Mucosa of stomach (tissue), 1 donor: Measurements from ENCODE around the gene SMIM31.

Experiments
- H3K27me3 ChIP-seq: one replicate; pipeline ENCODE4 v1.7.0; 2013; ENCODE audit warnings: mild to moderate bottlenecking, low read length; ENCODE audit not compliant: control insufficient read depth, insufficient read depth
- H3K36me3 ChIP-seq: one replicate; pipeline ENCODE4 v1.7.0; 2013; ENCODE audit warnings: low read length; ENCODE audit not compliant: control insufficient read depth, insufficient read depth
- H3K4me1 ChIP-seq: one replicate; pipeline ENCODE4 v1.7.0; 2013; ENCODE audit warnings: mild to moderate bottlenecking, low read length; ENCODE audit not compliant: control insufficient read depth, insufficient read depth
- H3K4me3 ChIP-seq: one replicate; pipeline ENCODE4 v1.7.0; 2013; ENCODE audit warnings: low read length
- H3K9ac ChIP-seq: one replicate; pipeline ENCODE4 v1.7.0; 2013; ENCODE audit warnings: mild to moderate bottlenecking, low read length, moderate library complexity
- H3K9me3 ChIP-seq: one replicate; pipeline ENCODE4 v1.7.0; 2013; ENCODE audit warnings: mild to moderate bottlenecking, low read length, moderate library complexity; ENCODE audit not compliant: control insufficient read depth
- donor health status: Pancreatic carcinoma.

SMIM31 gene

DNA sequence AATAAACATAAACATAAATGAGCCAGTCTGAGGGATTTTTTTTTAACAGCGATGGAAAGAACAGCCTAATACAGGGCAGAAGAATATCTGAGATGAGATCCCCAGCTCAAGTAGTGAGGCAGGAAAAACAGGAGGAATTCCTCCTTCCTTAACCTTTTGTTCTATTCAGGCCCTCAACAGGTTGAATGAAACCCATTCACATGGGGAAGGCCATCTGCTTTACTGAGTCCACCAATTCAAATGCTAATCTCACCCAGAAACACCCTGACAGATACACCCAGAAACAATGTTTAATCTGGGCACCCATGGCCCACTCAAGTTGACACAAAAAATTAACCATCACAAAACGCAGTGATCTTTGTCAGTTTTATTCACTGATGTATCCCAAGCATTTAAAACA is 45.5 kb downstream of the SMIM31 start:
- Histone ChIP-seq H3K36me3 (no peaks in the 10 kb centered on the region), H3K9me3 (no peaks in the 10 kb centered on the region), H3K9ac (no peak overlapping the region), H3K4me1 (no peaks in the 10 kb centered on the region), H3K4me3 (no peak overlapping the region), H3K27me3 (no peaks in the 10 kb centered on the region)

DNA sequence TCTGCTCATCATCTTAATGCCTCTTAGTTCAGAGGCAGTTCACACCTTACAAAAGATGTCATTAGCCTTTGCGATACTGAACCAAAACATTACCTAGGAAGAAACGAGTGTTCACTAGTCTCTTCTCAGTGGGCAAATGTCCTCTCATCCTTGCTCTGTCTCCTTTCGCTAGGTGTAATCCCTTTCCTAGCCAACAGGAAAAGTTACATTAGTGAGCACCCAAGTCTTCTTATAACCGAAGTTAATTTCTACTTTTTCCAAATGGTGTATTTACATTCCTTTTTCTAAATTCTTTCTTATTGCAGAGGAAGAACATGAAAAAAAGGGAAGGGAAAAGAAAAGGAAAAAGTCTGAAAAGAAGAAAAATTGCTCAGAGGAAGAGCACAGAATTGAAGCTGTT is 46.9 kb downstream of the SMIM31 start:
- H3K4me3 ChIP-seq = no peak overlapping the region
- no peaks in the 10 kb centered on the region for H3K27me3 ChIP-seq
- no peaks in the 10 kb centered on the region for H3K9me3 ChIP-seq
- no peaks in the 10 kb centered on the region for H3K4me1 ChIP-seq
- no peak overlapping the region for H3K9ac ChIP-seq
- H3K36me3 ChIP-seq = no peaks in the 10 kb centered on the region

DNA sequence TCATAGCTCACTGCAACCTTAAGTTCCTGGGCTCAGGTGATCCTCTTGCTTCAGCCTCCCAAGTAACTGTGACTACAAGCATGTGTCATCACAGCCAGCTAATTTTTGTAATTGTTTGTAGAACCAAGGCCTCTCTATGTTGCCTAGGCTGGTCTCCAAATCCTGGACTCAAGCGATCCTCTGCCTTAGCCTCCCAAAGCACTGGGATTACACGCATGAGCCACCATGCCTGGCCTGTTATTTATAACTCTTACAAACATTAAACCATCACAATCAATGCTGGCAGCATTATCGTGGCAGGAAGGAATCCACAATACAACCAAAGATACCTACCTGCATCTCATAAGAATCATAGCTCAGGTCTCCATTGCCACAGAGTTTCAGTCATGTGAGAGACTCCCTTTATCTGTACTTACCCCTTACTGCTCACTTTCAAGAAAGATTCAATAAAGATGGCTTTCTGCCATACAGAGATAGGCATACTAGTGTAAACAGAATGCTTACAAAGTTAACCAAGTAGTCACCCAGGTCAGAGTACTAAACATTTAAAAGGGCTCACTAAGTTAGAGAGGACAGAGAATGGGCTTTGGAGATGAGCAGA is 48.5 kb downstream of the SMIM31 start:
- Histone ChIP-seq H3K9ac (no peak overlapping the region), H3K4me1 (no peaks in the 10 kb centered on the region), H3K27me3 (no peaks in the 10 kb centered on the region)

DNA sequence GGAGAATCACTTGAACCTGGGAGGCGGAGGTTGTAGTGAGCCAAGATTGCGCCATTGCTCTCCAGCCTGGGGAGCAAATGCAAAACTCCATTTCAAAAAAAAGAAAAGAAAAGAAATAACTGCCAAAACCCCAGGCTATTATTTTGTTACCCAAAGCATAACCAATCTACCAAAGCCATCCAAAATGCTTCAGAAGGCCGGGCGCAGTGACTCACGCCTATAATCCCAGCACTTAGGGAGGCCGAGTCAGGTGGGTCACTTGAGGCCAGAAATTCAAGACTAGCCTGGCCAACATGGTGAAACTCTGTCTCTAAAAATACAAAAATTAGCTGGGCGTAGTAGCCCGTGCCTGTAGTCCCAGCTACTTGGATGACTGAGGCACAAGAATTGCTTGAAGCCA is 49.8 kb downstream of the SMIM31 start:
- Histone ChIP-seq H3K36me3 (no peaks in the 10 kb centered on the region), H3K27me3 (no peaks in the 10 kb centered on the region), H3K9me3 (no peaks in the 10 kb centered on the region), H3K4me1 (no peaks in the 10 kb centered on the region), H3K9ac (no peak overlapping the region), H3K4me3 (no peak overlapping the region)

More for the DNA sequence above, 48.5 kb downstream of the SMIM31 start:
- no peak overlapping the region for H3K4me3 ChIP-seq
- H3K36me3 ChIP-seq = no peaks in the 10 kb centered on the region
- no peaks in the 10 kb centered on the region for H3K9me3 ChIP-seq

DNA sequence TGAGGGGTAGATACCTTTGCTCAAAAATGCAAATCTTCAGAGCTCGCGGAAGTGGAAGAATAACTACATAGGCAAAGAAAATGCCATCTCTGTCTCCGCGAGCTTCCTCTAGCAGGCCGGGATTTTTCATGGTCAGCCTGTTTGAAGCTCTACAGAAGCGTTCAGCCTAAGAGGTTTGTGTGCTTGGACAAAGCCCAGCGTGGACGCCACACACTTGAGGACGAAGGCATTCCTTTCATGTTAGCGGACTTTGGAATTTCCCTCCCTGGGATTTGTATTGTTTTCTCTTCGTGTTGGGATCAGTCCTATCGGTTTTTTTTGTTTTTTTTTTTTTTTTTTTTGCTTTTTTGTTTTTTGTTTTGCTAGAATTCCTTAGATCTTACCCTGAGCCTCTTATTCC is 53.7 kb downstream of the SMIM31 start:
- H3K9me3 ChIP-seq = no peaks in the 10 kb centered on the region
- no peaks in the 10 kb centered on the region for H3K36me3 ChIP-seq
- no peak overlapping the region for H3K4me3 ChIP-seq
- no peaks in the 10 kb centered on the region for H3K4me1 ChIP-seq
- no peak overlapping the region for H3K9ac ChIP-seq
- no peaks in the 10 kb centered on the region for H3K27me3 ChIP-seq

DNA sequence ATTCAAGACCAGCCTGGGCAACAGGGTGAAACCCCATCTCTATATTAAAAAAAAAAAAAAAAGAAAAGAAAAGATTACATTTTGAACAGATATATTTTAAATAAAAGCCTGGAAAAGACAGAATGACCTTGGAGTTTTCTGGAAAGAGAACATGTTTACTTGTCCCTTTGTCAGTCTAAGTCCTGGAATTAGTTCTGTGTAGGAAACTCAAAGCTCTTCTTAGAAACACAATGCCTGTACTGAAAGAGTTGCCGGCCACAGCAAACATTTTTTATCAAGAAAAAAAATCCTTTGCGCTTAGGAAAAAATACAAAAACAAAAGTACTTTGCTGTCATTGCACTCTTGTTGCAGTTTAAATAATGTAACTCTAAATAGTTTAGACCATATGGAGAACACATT is 59.6 kb downstream of the SMIM31 start:
- Histone ChIP-seq H3K4me3 (no peak overlapping the region), H3K9me3 (no peaks in the 10 kb centered on the region), H3K36me3 (no peaks in the 10 kb centered on the region), H3K4me1 (no peaks in the 10 kb centered on the region), H3K27me3 (no peaks in the 10 kb centered on the region), H3K9ac (no peak overlapping the region)

DNA sequence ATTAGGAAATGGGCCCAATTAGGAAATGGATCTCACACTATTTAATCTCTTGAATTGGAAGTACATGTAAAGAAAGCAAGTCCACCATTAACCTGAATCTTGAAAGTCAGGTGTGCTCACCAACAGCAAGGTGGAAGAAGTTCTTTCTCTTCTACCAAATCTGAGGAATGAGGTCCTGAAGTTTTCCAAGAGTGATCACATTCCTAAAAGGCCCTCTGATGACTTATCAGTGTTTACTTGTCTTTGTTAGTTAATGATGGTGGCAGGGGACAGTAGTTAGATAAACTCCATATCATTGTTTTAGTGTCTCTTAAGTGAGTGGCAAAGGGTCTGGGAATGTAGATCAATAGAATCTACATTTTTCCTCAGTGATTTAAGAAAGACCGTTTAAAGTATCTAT is 61.8 kb downstream of the SMIM31 start:
- H3K27me3 ChIP-seq = no peaks in the 10 kb centered on the region

DNA sequence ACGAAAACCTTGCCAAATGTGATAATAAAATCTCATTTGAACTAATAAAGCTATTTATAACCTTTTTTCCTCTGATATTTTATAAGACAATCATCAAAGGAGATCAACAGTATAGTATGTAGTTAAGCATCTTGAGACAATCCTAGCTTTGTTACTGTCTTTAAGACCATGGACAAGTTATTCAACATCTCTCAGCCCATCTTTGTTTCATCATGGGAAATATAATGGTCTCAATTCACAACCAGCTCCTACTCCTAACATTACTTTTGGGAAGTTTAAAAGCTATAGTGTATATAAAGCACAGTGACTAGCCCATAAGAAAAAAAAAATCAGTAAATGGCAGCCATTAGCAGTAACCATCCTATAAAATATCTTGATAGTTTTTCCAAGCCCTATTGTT is 65.4 kb downstream of the SMIM31 start:
- no peaks in the 10 kb centered on the region for H3K4me1 ChIP-seq
- no peaks in the 10 kb centered on the region for H3K27me3 ChIP-seq
- no peaks in the 10 kb centered on the region for H3K36me3 ChIP-seq
- H3K9me3 ChIP-seq = no peaks in the 10 kb centered on the region
- no peak overlapping the region for H3K9ac ChIP-seq
- H3K4me3 ChIP-seq = no peak overlapping the region

More for the DNA sequence above, 61.8 kb downstream of the SMIM31 start:
- Histone ChIP-seq H3K36me3 (no peaks in the 10 kb centered on the region), H3K9me3 (no peaks in the 10 kb centered on the region), H3K9ac (no peak overlapping the region), H3K4me3 (no peak overlapping the region), H3K4me1 (no peaks in the 10 kb centered on the region)

DNA sequence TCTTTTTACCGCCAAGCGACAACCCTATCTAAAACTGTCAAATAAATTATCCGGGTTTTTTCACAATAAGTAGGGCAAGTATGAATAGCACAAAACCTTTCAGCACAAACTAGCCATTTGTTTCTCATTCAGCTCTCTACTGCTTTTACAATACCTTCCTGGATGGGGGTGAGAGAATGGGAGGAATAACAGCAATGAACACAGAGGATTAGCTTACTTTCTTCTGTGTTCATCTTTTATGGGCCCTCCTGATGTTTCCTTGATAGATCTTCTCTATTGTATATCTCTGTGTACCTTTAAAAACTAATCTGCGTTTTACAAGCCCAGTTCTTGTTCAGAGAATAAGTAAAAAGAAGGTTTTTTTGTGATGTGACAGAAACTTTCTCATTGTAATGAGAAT is 67.8 kb downstream of the SMIM31 start:
- no peaks in the 10 kb centered on the region for H3K27me3 ChIP-seq

DNA sequence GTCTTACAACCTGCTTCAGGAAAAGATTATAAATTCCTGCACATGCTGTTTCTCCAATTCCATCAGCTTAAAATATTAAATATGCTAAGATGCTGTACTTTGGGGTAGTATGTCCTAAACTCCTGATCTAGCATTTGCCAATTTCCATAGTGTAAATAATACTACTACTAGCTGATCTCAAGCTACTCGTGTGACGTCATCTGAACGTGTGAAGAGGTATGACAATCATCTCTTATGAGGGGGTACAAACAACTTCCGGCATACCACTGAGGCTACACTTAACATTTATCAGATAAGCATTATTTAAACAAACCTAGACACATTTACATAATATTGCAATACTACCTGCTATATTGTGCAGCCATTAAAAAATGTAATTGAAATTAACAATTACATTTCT is 70.7 kb downstream of the SMIM31 start:
- no peaks in the 10 kb centered on the region for H3K4me1 ChIP-seq
- H3K9me3 ChIP-seq = no peaks in the 10 kb centered on the region
- no peaks in the 10 kb centered on the region for H3K36me3 ChIP-seq
- no peak overlapping the region for H3K4me3 ChIP-seq
- H3K27me3 ChIP-seq = no peaks in the 10 kb centered on the region
- no peak overlapping the region for H3K9ac ChIP-seq

More for the DNA sequence above, 67.8 kb downstream of the SMIM31 start:
- H3K9ac ChIP-seq = no peak overlapping the region
- no peaks in the 10 kb centered on the region for H3K36me3 ChIP-seq
- H3K4me1 ChIP-seq = no peaks in the 10 kb centered on the region
- no peaks in the 10 kb centered on the region for H3K9me3 ChIP-seq
- no peak overlapping the region for H3K4me3 ChIP-seq

DNA sequence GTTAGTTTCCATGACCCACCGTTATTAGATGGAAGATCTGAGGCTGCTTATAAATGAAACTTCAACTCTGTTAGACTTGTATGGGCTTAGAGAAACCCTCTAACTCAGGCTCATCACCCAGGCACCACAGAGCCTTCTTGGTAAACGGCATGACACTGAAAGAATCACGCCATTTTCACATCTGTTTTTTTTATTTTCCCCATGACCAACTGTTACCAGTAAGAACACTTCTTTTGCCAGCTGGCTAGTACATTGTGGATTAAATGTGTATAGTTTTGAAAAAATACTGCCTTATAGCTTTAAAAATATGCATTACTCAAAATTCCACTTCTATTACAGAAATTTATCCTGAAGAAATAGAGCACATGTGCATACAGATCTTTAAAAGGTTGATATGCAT is 75.0 kb downstream of the SMIM31 start:
- no peak overlapping the region for H3K9ac ChIP-seq
- no peaks in the 10 kb centered on the region for H3K9me3 ChIP-seq
- H3K4me3 ChIP-seq = no peak overlapping the region
- H3K27me3 ChIP-seq = no peaks in the 10 kb centered on the region
- H3K4me1 ChIP-seq = no peaks in the 10 kb centered on the region
- no peaks in the 10 kb centered on the region for H3K36me3 ChIP-seq

DNA sequence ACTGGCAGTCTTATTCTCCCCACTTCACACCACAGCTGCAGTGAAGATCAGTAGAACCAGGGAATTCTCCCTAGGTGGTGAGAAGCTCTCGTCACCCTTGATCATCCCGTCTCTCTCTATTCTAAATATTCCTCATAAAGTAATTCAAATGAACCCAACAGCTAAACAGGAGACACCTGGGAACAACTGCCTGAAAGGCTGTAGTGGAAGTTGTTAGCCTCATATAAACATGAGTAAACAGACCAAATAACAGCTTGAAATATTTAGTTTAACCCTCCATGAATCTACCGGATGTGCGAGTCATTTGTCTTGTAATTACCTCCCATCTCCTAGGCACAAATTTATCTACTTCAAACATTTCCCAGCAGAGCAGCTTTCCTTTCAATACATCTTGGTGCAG is 92.6 kb downstream of the SMIM31 start:
- no peaks in the 10 kb centered on the region for H3K4me1 ChIP-seq
- no peaks in the 10 kb centered on the region for H3K9me3 ChIP-seq
- no peaks in the 10 kb centered on the region for H3K27me3 ChIP-seq
- no peaks in the 10 kb centered on the region for H3K36me3 ChIP-seq
- no peak overlapping the region for H3K4me3 ChIP-seq
- no peak overlapping the region for H3K9ac ChIP-seq

DNA sequence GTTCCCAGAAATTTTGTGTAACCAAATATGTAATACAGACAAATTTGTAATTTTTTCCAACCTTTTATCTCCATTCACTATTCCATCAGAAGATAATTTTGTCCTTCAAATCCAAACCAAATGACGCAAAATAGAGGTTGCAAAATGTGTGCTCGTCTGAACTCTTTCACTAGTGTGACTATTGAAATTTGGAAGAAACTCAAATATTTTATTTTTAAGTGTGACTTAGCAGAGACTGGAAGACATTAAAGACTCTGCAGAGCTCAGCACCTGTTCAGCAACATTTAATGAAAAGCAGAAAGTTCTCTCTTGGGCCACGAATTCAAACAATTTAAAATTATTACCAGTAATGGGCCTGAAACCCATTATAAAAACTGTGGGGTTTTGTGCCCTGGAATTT is 93.1 kb downstream of the SMIM31 start:
- no peaks in the 10 kb centered on the region for H3K9me3 ChIP-seq
- no peak overlapping the region for H3K9ac ChIP-seq
- no peak overlapping the region for H3K4me3 ChIP-seq
- no peaks in the 10 kb centered on the region for H3K27me3 ChIP-seq
- no peaks in the 10 kb centered on the region for H3K36me3 ChIP-seq
- H3K4me1 ChIP-seq = no peaks in the 10 kb centered on the region
